Cardiac fibroblast (primary cell): Measurements from ENCODE around the gene USP53.
A peak's percentile ranks its signal among the peaks of the same experiment; 100 is the strongest.

Source experiments
- DNase-seq, 2 donors: peaks; one replicate each; pipeline versions ENCODE4 v3.0.0 to v3.0.0-alpha.2; 2010; ENCODE audit warnings: low read depth in 2 of 2
- H3K4me3 ChIP-seq, 2 donors: replicated peaks in 1 of 2; 1 replicate in 1 of 2; 2 replicates in 1 of 2; pipeline ENCODE4 v1.5.1; 2011; ENCODE audit warnings: low read depth in 2 of 2, low read length in 2 of 2, mild to moderate bottlenecking in 2 of 2, moderate library complexity in 1 of 2
- CTCF ChIP-seq: IDR thresholded peaks from one replicate; pipeline ENCODE4 v1.5.1; 2011; ENCODE audit warnings: low read depth, mild to moderate bottlenecking, low read length, inconsistent platforms

Gene USP53

GRCh38 chr4:119307606-119308005, 95.1 kb downstream of the USP53 start:
- H3K4me3 ChIP-seq: no peak overlapping the region
- TF ChIP-seq CTCF: no peak
- DNase-seq: no peak

GRCh38 chr4:119310826-119311225, 98.3 kb downstream of the USP53 start:
- TF ChIP-seq CTCF: no peak
- peak in 1 of 2 donors; percentile 46 for DNase-seq
- H3K4me3 ChIP-seq: no peak overlapping the region

- DNase-seq: peak; percentile 9 to 21
- no peak overlapping the region for H3K4me3 ChIP-seq
- TF ChIP-seq CTCF: no peak
Observed at GRCh38 chr4:119313237-119313636, 100.7 kb downstream of the USP53 start.

DNA sequence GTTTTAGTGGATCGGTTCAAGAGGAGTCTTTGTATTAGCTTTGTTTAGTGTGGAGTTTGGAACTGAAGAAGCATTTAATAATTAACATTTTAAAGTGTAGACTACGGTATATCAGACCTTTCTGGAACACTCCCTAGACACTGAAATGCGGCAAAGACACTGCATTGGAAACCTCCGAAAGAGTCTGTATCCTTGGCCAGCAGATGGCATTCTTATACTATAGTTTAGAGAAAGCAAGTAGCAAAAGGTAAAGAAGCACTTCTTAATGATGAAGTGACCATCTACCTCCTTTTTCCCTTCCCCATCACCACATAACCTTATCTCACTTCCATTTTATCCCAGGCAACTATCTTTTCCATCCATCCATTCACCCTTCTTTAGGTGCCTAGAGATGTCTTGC, 101.8 kb downstream of the USP53 start:
- peak; percentile 67 to 74 for DNase-seq
- no peak overlapping the region for H3K4me3 ChIP-seq
- peak; percentile 55 for TF ChIP-seq CTCF

GRCh38 chr4:119315036-119315435, 102.5 kb downstream of the USP53 start:
- peak in 1 of 2 donors; percentile 69 for DNase-seq
- TF ChIP-seq CTCF: no peak
- H3K4me3 ChIP-seq: no peak overlapping the region

DNA sequence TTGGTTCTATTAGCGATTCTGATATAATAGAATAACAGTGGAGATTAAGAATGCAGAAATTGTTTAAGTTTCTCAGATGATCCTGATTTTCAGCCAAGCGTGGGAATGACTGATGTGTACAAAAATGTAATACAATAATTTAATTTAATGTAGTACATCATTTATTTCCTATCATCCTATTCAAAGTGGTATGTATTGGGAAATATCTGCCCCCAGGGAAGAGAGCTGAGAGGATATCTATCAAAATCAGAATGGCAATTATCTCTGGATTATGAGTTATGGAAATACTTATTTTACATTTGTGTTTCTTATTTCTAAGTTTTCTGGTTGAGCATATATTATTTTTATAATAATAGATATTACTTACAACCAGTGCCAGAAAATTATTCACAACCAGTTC, 105.5 kb downstream of the USP53 start:
- H3K4me3 ChIP-seq: no peak overlapping the region
- TF ChIP-seq CTCF: no peak
- no peak for DNase-seq

DNA sequence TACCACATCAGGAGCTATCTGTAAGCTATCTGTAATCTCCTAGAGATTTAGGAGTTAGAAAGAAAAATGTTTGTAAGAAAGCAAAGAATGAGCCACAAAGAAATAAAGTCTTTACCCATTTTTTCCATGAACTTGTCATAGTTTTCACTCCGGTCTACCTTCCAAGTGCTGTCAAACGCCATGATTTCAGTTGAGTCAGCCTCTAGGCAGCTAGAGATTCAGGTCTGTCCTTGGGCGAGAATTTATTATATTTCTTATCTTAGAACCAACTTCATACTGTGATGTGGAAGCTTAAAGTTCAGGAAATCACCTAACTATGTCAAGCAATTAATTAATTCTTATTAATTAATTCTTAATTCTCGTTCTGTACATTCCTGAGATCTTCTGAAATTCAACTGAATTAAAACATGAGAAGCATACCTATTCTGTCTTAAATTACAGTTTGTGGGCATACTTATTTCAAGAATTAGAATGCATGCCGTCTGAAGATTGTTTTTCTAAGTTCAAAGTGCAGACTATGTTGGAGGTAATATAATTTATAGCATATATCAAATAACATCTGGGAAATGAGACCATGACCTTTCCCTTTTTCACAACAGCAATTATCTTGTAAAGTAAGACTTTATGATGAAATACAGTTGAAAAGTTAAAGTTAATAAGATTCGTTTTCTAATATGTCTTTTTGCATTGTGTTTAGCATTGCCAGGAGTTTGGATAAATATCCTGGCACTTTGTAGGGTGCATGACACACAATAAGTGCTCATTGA, 109.6 kb downstream of the USP53 start, which contains the start of gene FABP2:
FABP2 (minus strand) TSS at position 218 of the 767 bp plus-strand sequence; CDS start at position 182, 36 bp downstream.
- no peak for DNase-seq
- H3K4me3 ChIP-seq: no peak within 1 kb of the TSS
- no peak for TF ChIP-seq CTCF
